GM12865 (cell line): ENCODE results near the gene MED27.
"Not testable (repeated sequence)": the region's sequence is repeated elsewhere in the genome, so short reads cannot be mapped to it uniquely, and the experiment has no call there.

ENCODE experiments used
- DNase-seq: peaks from one replicate; pipeline ENCODE4 v3.0.0; 2010; ENCODE audit warnings: low read depth
- H3K4me3 ChIP-seq: 2 replicates; pipeline ENCODE4 v1.5.1; 2011; ENCODE audit warnings: mild to moderate bottlenecking, low read depth, low read length, control low read depth
- CTCF ChIP-seq: IDR thresholded peaks from 2 replicates; pipeline ENCODE4 v1.5.1; 2011; ENCODE audit warnings: low read length, control low read depth, low read depth, inconsistent platforms; ENCODE audit not compliant: insufficient read depth; ENCODE audit errors: missing control alignments

Gene MED27

GRCh38 chr9:132066511-132066910, 13.2 kb downstream of the MED27 start:
- no peak for DNase-seq
- no peak overlapping the region for H3K4me3 ChIP-seq
- no peak for TF ChIP-seq CTCF

GRCh38 chr9:132066057-132066456, 13.6 kb downstream of the MED27 start:
- TF ChIP-seq CTCF = no peak
- no peak overlapping the region for H3K4me3 ChIP-seq
- no peak for DNase-seq

DNA sequence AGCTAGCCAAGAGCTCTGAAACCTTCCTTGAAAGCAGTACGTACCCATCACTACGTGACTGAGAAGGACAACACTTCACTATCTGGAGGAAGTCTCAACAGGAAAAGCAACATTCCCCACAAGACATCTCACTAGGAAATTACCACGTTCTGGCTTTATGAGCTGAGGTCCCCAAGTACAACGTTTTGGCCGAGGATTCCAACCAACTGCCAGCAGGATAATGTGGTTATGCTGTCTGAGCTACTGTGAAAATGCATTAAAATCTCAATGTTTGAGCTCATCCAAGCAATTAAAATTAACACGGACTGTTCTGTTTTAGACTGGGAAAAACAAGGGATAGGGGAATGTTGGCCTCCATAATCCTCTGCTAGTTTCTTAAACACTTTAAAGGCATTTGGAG, 16.4 kb downstream of the MED27 start:
- no peak for DNase-seq
- H3K4me3 ChIP-seq = no peak overlapping the region
- TF ChIP-seq CTCF = no peak

DNA sequence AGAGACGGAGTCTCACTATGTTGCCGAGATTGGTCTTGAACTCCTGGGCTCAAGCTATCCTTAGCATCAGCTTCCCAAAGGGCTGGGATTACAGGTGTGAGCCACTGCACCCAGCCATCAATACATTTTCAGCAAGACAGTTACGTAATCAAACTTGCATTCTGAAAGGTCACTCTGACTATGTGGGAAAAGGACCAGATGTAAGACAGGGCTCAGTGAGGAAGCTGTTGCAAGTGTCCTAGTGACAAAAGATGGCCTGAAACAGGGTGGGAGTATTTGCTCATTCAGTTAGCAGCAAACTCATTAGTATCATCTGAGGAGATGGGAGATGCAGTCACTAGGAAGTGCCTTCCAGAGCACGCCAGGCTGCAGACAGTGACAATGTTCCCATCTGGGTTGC, 16.9 kb downstream of the MED27 start:
- no peak for DNase-seq
- no peak for TF ChIP-seq CTCF
- no peak overlapping the region for H3K4me3 ChIP-seq

- no peak for DNase-seq
- no peak for TF ChIP-seq CTCF
- no peak overlapping the region for H3K4me3 ChIP-seq
Observed at GRCh38 chr9:132061526-132061925, 18.1 kb downstream of the MED27 start.

GRCh38 chr9:132059361-132059760, 20.3 kb downstream of the MED27 start:
- TF ChIP-seq CTCF = no peak
- no peak overlapping the region for H3K4me3 ChIP-seq
- no peak for DNase-seq

GRCh38 chr9:132058226-132058625, 21.4 kb downstream of the MED27 start:
- H3K4me3 ChIP-seq, DNase-seq: not testable (repeated sequence)
